KMS-11 (cell line): Measurements from ENCODE around the gene KLHL14.

Source experiments
- H2AFZ ChIP-seq: fragments of 200-600 bp; sonication (generic); 2 replicates; pipeline ENCODE4 v1.6.1; 2016; ENCODE audit warnings: antibody characterized with exemption, mixed run types, low read depth
- H3K27ac ChIP-seq: fragments of 200-600 bp; sonication (generic); 2 replicates; pipeline ENCODE4 v1.6.1; 2016; ENCODE audit warnings: mild to moderate bottlenecking, mixed run types
- H3K27me3 ChIP-seq: fragments of 200-600 bp; sonication (generic); 2 replicates; pipeline ENCODE4 v1.6.1; 2017; ENCODE audit warnings: mild to moderate bottlenecking, low read depth, mixed run types, moderate library complexity; ENCODE audit not compliant: insufficient read depth
- H3K36me3 ChIP-seq: fragments of 200-600 bp; sonication (generic); 2 replicates; pipeline ENCODE4 v1.6.1; 2017; ENCODE audit warnings: mild to moderate bottlenecking, mixed run types; ENCODE audit not compliant: insufficient read depth
- H3K4me1 ChIP-seq: fragments of 200-600 bp; sonication (generic); 2 replicates; pipeline ENCODE4 v1.6.1; 2016; ENCODE audit warnings: mild to moderate bottlenecking, low read depth, mixed run types; ENCODE audit not compliant: poor library complexity, severe bottlenecking
- H3K4me2 ChIP-seq: fragments of 200-600 bp; sonication (generic); 2 replicates; pipeline ENCODE4 v1.7.0; 2016; ENCODE audit warnings: mild to moderate bottlenecking, mixed run types
- H3K4me3 ChIP-seq: fragments of 200-600 bp; sonication (generic); IDR thresholded peaks from 2 replicates; pipeline ENCODE4 v1.6.1; 2017; ENCODE audit warnings: low read depth, low read length, mixed read lengths; ENCODE audit not compliant: insufficient read depth
- H3K79me2 ChIP-seq: fragments of 200-600 bp; sonication (generic); 2 replicates; pipeline ENCODE4 v1.6.1; 2016; ENCODE audit warnings: low read depth, mixed run types; ENCODE audit not compliant: insufficient read depth
- H3K9ac ChIP-seq: fragments of 200-600 bp; sonication (generic); 2 replicates; pipeline ENCODE4 v1.6.1; 2016; ENCODE audit warnings: mild to moderate bottlenecking, mixed run types
- H4K20me1 ChIP-seq: fragments of 200-600 bp; sonication (generic); 2 replicates; pipeline ENCODE4 v1.6.1; 2016; ENCODE audit warnings: mild to moderate bottlenecking, mixed run types; ENCODE audit not compliant: insufficient read depth
- CTCF ChIP-seq: fragments of 200-600 bp; sonication (generic); conservative IDR thresholded peaks from 2 replicates; pipeline ENCODE4 v1.6.1; 2017; ENCODE audit warnings: low read depth, mild to moderate bottlenecking, antibody characterized with exemption, low read length, moderate library complexity, mixed read lengths

Gene KLHL14

GRCh38 chr18:32772581-32773381 lies at the start of gene KLHL14:
Gene KLHL14, minus strand, starts transcription at chr18:32773023. Its CDS starts 2,432 bp downstream, at chr18:32770591.
- Histone ChIP-seq H2AFZ (no peak within 1 kb of the TSS), H3K9ac (no peak within 1 kb of the TSS), H4K20me1 (no peaks in the 10 kb centered on the region), H3K4me3 (no peak within 1 kb of the TSS), H3K4me1 (no peaks in the 10 kb centered on the region), H3K4me2 (no peak within 1 kb of the TSS), H3K27ac (no peak within 1 kb of the TSS), H3K36me3 (no peaks in the 10 kb centered on the region), H3K79me2 (no peaks in the 10 kb centered on the region), H3K27me3 (no peaks in the 10 kb centered on the region)
- no peak for TF ChIP-seq CTCF

GRCh38 chr18:32822197-32822596 lies 49.4 kb upstream of the KLHL14 start:
- TF ChIP-seq CTCF = no peak
- H3K36me3 ChIP-seq = no peaks in the 10 kb centered on the region
- no peak overlapping the region for H3K9ac ChIP-seq
- no peak overlapping the region for H2AFZ ChIP-seq
- no peaks in the 10 kb centered on the region for H3K4me1 ChIP-seq
- no peaks in the 10 kb centered on the region for H3K27me3 ChIP-seq
- no peak overlapping the region for H3K27ac ChIP-seq
- no peak overlapping the region for H3K4me3 ChIP-seq
- no peak overlapping the region for H3K4me2 ChIP-seq
- no peaks in the 10 kb centered on the region for H3K79me2 ChIP-seq
- H4K20me1 ChIP-seq = no peaks in the 10 kb centered on the region

GRCh38 chr18:32815881-32816280 lies 43.1 kb upstream of the KLHL14 start:
- H3K4me1 ChIP-seq = no peaks in the 10 kb centered on the region
- no peaks in the 10 kb centered on the region for H3K79me2 ChIP-seq
- no peak overlapping the region for H3K4me2 ChIP-seq
- H2AFZ ChIP-seq = no peak overlapping the region
- H3K4me3 ChIP-seq = no peak overlapping the region
- no peak overlapping the region for H3K9ac ChIP-seq
- no peak overlapping the region for H3K27ac ChIP-seq
- H4K20me1 ChIP-seq = no peaks in the 10 kb centered on the region
- H3K36me3 ChIP-seq = no peaks in the 10 kb centered on the region
- no peaks in the 10 kb centered on the region for H3K27me3 ChIP-seq
- no peak for TF ChIP-seq CTCF

GRCh38 chr18:32812342-32812741 lies 39.5 kb upstream of the KLHL14 start:
- no peak overlapping the region for H3K9ac ChIP-seq
- H3K4me1 ChIP-seq = no peaks in the 10 kb centered on the region
- H3K27ac ChIP-seq = no peak overlapping the region
- no peak overlapping the region for H3K4me2 ChIP-seq
- no peak for TF ChIP-seq CTCF
- no peaks in the 10 kb centered on the region for H3K27me3 ChIP-seq
- H3K4me3 ChIP-seq = no peak overlapping the region
- H3K79me2 ChIP-seq = no peaks in the 10 kb centered on the region
- H4K20me1 ChIP-seq = no peaks in the 10 kb centered on the region
- H3K36me3 ChIP-seq = no peaks in the 10 kb centered on the region
- H2AFZ ChIP-seq = no peak overlapping the region
